Activated CD8-positive, alpha-beta memory T cell treated with anti-CD3 and anti-CD28 coated beads for 4 hours (primary cell): Measurements from ENCODE around the gene PTCH1.

Source experiments
- DNase-seq, 2 donors: peaks; one replicate each; pipeline ENCODE4 v3.0.0-alpha.2; 2020; ENCODE audit warnings: low read depth in 2 of 2

PTCH1 gene

DNA sequence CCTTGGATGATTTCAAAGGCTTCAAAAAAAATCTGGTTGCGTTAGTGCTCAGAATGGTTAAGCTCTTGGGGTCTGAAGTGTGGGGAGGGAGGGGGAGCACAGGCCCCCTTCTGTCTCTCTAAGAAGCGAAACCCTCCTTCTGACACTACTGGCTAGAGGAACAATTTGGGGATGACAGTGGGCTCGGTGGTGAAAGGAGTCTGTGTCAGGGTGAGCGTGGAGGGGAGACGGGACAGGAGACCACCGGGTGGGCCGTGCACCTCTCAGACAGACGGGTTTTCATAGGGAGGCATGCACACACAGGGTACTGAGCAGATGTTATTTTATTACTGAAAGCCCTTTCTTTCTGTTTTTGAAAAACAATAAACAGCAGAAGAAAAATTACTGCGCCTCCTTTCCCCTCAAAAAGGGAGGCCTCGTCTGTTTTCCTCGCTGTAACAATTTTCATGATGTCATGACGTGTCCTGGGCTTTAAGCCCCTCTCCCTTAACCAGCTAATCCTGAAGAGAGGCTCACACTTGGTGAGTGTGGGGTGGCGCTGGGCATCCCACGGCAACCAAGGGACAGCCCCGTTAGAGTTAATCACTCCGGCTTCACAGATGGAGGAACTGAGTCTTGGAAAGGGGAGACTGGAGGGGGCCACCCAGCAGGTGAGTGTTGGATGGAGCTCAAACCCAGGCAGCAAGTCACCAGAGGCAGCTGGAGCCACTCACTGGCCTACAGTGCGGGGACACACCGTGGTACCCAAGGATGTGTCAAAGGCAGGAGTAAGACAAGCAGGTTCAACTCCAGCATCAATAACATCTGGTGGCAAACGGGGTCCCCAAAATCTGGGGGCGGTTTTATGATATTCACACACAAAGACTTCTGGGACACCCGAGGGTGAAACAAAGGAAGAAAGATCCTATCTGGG is 53.4 kb downstream of the PTCH1 start:
- DNase-seq: no peak

DNA sequence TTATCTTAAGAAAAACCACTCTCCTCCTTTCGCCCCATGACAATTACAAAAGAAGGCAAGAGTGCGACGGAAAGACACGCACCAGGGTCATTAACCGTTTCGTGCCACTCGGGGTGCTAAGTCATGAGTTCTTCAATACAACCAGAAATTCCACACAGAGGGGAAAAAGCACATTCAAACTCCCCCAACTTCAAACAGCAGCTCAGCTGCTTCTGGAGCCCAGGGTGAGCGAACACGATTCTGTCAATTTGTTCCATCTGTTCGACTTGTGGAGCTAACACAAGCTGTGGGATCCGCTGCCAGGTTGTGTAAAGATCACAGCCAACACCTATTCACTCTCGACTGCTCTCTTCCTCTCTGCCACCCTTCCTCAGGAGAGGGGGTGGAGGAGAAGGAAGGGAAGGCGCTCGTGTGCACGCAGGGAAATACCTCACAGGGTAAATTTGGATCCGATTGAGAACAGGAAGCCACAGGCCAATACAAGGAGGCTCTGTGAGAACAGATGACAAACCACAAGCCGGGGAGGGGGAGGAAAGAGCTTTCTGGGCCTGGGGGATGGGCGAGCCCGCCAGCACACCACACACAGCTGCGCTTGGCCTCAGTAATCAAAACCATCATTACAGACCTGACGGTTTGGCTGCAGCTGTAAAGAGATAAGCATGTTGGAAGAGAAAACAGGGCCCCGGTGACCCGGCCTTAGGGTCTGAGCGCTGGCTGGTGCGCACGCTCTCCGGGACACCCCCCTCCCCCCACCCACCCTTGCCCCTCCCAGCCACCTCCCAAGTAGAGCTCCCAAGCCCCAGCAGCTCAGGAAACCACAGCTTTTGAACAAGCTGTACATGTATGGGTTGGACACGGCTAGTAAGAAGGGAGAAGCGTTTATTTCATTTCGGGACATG is 54.3 kb downstream of the PTCH1 start:
- DNase-seq: peak; percentile 48 to 60

DNA sequence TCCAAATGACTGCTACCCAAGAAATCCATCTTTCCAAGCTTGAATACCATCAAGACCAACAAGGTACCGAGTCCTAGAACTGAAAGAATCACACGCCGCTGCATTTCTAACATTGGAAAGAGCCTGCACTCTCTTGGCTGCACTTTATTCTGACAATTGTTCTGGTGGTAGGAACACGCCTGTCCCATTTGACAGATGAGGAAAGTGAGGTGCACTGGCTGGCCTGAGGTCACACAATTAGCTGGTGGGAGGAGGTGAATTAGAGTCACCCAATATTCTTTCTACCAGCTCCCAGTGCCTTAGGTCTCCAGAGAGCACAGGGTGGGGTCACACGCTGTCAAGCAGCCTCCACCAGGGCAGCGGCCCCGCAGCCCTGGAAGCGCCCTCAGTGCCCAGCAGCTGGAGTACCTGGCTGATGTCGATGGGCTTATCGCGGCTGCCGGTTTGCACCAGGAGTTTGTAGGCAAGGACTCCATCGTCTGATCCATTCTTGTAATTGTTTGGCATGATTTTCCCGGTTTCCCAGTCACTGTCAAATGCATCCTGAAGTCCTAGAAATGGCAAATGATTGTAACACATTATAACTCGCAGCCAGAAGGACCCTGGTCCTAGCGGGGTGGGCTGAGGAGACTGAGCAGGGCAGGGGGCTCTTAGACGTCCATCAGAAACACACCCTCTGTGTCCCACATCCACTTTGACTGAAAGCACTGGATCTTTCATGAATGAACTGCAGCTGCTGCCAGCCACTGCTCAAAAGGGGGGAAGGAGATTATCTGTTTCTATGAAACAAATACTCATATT is 55.1 kb downstream of the PTCH1 start:
- DNase-seq: no peak

DNA sequence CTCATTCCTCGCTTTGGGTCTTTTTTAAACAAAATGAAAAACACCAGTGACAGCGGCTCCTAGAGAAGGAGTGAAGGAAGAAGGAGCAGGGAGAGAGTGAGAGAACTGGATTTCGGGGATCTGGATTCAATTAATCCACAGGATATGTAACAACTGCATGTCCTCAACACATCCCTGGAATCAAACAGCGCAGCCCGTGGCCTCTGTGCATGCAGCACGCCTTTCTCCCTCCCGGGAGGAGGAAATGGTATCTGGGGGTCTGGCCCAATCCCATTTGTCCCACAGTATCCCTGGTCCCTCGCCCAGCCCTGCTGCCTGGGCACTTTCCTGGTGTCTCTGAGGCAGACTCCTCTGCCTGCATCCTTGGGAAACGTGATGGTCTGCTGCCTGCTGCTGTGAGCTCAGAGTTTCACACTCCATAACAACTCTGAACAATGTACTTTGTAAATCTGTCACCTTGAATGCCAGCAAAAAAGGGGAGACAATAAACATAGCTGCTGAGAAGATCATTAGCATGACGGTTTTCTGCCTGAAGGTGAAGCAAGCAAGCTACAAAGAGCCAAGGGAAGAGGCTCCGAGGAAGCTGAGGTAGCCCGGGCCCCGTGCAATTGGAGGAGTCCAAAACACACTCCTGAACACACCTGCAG is 56.1 kb downstream of the PTCH1 start:
- no peak for DNase-seq

GRCh38 chr9:95459851-95460517 is 56.8 kb downstream of the PTCH1 start:
- no peak for DNase-seq

GRCh38 chr9:95459178-95459577 is 57.6 kb downstream of the PTCH1 start:
- DNase-seq: no peak

DNA sequence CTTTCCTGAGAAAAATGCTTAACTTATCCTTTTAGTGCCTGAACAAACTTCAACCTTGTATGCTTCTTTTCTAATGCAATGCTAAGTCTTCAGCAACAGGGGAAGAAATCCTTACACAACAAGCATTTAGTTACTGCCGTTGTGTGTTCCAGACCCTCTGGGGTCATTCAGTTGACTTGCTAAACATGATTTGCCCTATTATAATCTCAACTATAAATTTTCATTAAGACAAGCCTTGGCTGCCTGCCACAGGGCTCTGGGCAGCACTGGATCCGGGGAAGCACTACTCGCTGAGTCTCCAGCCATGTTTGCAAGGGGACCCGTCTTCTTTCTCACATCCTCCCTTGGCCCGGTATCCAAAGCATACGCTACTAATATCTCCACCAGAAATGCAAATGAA is 58.1 kb downstream of the PTCH1 start:
- no peak for DNase-seq

GRCh38 chr9:95457769-95458168 is 59.0 kb downstream of the PTCH1 start:
- no peak for DNase-seq

- DNase-seq: no peak
Measured at GRCh38 chr9:95455714-95456113, 61.1 kb downstream of the PTCH1 start.

DNA sequence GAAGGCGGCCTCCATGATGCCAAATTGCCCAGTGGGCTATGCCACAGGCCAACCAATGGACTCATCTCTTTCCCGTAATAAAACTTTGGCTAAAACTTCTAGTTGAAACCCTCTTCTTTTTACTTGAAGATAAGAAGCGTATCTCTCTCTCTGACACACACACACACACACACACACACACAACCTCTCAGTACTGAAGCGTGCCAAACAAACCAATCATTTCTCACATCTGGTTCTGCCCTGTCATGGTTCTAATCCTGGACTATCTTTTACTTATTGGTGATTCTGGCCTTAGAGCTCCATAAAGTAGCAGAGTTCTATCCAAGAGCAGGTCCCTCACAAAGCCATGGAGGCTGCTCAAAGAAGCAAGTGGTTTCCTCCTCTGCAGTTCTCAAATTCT is 64.6 kb downstream of the PTCH1 start:
- DNase-seq: no peak

- DNase-seq: no peak
Measured at GRCh38 chr9:95451065-95451426, 65.7 kb downstream of the PTCH1 start.

GRCh38 chr9:95450171-95451064 is 66.4 kb downstream of the PTCH1 start:
- no peak for DNase-seq

- no peak for DNase-seq
Measured at GRCh38 chr9:95449016-95449415, 67.8 kb downstream of the PTCH1 start.

GRCh38 chr9:95447660-95448420 is 68.9 kb downstream of the PTCH1 start:
- no peak for DNase-seq

GRCh38 chr9:95446984-95447383 is 69.8 kb downstream of the PTCH1 start:
- no peak for DNase-seq

- DNase-seq: no peak
Measured at GRCh38 chr9:95446259-95446658, 70.5 kb downstream of the PTCH1 start.

- DNase-seq: no peak
Measured at GRCh38 chr9:95444160-95444559, 72.6 kb downstream of the PTCH1 start.

- DNase-seq: no peak
Measured at GRCh38 chr9:95443301-95443700, 73.5 kb downstream of the PTCH1 start.

DNA sequence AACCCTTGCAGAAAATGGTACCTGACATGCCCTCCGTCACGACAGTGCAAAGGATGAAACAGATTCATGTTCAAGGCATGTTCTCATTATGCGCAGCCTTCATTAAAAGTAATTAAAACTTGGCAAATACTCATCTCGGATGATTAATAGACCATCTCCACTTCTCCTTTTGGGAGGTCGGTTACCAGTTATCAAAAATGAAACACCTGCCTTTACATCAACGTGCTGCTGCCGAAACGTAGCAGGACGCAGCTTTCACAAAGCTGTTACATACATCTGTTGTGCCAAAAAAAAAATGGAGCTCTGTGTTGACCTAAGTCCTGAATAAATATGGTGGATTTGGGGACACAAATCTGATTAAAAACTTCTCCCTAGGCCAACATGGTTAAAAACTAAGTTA is 75.7 kb downstream of the PTCH1 start:
- no peak for DNase-seq
